ENCODE results near the gene KLHL8. TPM values are rescaled to one million over a fixed set of nuclear protein-coding genes. Genes with fewer than 3 reads are reported as not detected.
A peak's percentile ranks its signal among the peaks of the same experiment; 100 is the strongest.

Gene KLHL8
- total RNA-seq, 1 donor, result 10.1 TPM

- no peak for TF ChIP-seq CTCF (IDR thresholded peaks at IDR 0.05; ENCODE audit: insufficient read depth, low read length)
- no peak overlapping the region for H3K4me3 ChIP-seq (ENCODE audit: low read depth, low read length)
- peak; percentile 11 for DNase-seq (ENCODE audit: low read depth)
Observed at GRCh38 chr4:87122252-87122651, 98.2 kb downstream of the KLHL8 start.

GRCh38 chr4:87121341-87122065 is 98.9 kb downstream of the KLHL8 start:
- H3K4me3 ChIP-seq (ENCODE audit: low read depth, low read length), result no peak overlapping the region
- DNase-seq (ENCODE audit: low read depth), result peak; percentile 61
- no peak for TF ChIP-seq CTCF (IDR thresholded peaks at IDR 0.05; ENCODE audit: insufficient read depth, low read length)

GRCh38 chr4:87120411-87121162 is 99.8 kb downstream of the KLHL8 start:
- peak; percentile 54 for DNase-seq (ENCODE audit: low read depth)
- no peak for TF ChIP-seq CTCF (IDR thresholded peaks at IDR 0.05; ENCODE audit: insufficient read depth, low read length)
- H3K4me3 ChIP-seq (ENCODE audit: low read depth, low read length), result no peak overlapping the region

- no peak for DNase-seq (ENCODE audit: low read depth)
- TF ChIP-seq CTCF (IDR thresholded peaks at IDR 0.05; ENCODE audit: insufficient read depth, low read length), result no peak
- H3K4me3 ChIP-seq (ENCODE audit: low read depth, low read length), result no peak overlapping the region
Observed at GRCh38 chr4:87120010-87120409, 100.4 kb downstream of the KLHL8 start.

GRCh38 chr4:87118826-87119225 is 101.6 kb downstream of the KLHL8 start:
- no peak for TF ChIP-seq CTCF (IDR thresholded peaks at IDR 0.05; ENCODE audit: insufficient read depth, low read length)
- H3K4me3 ChIP-seq (ENCODE audit: low read depth, low read length), result no peak overlapping the region
- DNase-seq (ENCODE audit: low read depth), result peak; percentile 68

- no peak for DNase-seq (ENCODE audit: low read depth)
- H3K4me3 ChIP-seq (ENCODE audit: low read depth, low read length), result no peak overlapping the region
- no peak for TF ChIP-seq CTCF (IDR thresholded peaks at IDR 0.05; ENCODE audit: insufficient read depth, low read length)
Observed at GRCh38 chr4:87118421-87118820, 102.0 kb downstream of the KLHL8 start.
